GM19035 (cell line): Measurements from ENCODE around the gene PFDN2.

Experiments used
- ATAC-seq: cut with Tn5 transposase; IDR thresholded peaks from one replicate; pipeline ENCODE4 v1.9.1; 2021; ENCODE audit not compliant: unreplicated experiment

The PFDN2 gene

GRCh38 chr1:161106431-161106830, 11.4 kb downstream of the PFDN2 start:
- ATAC-seq: no peak

GRCh38 chr1:161100556-161100955, 17.3 kb downstream of the PFDN2 start:
- ATAC-seq: no peak

DNA sequence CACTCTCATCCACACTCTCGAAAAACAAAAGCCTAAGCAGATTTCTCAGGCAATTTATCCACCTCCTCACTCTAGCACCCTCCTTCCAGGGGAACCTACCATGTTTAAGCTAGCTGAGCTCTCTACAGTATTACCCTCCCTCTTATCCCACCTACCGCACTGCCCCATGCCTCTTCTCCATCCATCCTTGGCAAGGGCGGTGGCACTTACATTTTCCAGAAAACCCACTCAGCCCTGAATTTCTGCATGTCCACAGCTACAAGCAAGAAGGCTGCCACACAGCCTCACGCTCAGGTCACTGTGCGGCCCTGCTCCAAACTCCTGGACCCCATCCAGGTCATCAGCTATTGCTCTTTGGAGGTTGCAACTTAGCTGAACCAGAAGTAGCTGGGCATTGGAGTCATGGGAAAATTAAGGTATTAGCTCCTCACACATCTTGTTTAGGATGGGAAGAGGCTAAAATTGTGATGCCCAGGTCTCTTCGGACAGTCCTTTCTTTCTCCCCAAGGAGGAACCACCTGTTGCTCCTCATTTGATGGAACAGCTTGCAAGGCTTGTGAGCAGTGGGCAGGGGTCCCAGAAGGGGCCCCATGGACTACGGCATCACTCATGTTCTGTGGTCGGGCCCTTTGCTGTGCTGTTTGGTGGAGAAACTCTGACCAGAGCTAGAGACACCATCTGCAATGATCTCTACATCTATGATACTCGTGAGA, 18.6 kb downstream of the PFDN2 start:
- no peak for ATAC-seq

DNA sequence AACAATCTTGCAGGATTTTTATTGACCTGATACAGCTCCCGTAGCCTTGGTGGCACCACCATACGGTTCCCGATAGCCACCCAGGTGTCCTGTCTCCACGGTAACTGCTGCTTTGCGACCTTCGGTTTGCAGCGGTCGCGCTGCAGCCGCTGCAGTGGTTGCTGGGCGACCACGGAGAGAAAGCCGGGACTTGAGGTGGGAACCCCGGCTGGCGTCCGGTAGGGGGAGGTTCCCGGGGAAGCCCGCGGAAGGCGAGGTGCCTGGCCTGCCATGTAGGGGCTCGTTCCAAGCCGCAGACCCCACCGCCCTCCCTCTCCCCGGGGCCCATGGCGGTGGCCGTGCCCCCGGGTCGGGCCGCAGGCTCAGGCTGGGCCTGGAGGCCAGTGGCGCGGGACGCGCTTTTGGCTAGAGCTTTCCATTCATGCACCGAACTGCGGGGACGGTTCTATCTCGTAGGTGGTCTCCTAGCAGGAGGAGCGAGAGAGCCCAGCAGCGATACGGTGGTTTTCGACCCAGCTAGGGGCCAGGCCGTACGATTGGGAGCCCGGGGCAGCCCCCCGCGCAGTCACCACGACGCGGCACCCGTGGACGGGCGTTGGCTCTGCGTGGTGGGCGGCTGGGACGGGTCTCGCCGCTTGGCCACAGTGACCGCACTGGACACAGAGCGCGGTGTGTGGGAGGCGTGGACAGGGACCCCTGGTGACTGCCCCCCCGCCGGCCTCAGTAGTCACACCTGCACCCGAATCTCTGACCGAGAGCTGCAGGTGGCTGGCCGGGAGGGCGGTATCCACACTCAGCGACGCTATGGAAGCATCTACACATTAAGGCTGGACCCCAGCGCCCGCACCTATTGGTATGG, 19.4 kb downstream of the PFDN2 start, which contains the start of gene KLHDC9:
Gene KLHDC9, plus strand, starts transcription at position 152 of the 859 bp plus-strand sequence. Its CDS starts 175 bp downstream, at position 327.
- ATAC-seq: peak; percentile 78

DNA sequence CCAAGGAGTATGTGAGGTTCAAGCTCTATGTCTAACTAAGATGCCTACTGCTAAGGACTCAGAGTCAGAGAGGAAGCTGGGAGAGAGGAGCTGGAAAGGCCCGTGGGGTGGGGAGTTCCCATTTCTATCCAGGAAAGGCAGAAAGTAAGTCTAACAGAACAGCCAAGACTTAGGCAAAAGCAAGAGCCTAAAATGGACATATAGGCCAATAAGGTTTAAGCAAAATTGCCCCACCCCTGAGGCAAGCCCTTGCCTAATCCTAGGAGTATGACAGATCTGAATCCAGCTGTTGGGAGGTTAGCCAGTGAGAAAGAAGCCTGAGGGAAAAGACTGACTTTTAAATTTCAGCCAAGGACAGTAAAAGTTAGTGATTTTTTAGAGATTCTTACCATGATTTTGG, 21.3 kb downstream of the PFDN2 start:
- no peak for ATAC-seq

GRCh38 chr1:161096015-161096414, 21.8 kb downstream of the PFDN2 start:
- no peak for ATAC-seq

DNA sequence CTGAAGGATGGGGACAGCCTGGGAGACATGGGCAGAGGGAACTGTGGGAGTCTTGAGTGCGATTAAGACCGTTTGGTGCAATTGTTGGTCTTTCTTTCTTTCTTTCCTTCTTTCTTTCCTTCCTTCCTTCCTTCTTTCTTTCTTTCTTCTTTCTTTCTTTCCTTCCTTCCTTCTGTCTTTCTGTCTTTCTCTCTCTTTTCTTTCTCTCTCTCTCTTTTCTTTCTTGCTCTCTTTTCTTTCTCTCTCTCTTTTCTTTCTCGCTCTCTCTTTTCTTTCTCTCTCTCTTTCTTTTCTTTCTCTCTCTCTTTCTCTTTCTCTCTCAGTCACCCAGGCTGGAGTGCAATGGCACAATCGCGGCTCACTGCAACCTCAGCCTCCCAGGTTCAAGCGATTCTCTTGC, 22.6 kb downstream of the PFDN2 start:
- ATAC-seq: no peak

DNA sequence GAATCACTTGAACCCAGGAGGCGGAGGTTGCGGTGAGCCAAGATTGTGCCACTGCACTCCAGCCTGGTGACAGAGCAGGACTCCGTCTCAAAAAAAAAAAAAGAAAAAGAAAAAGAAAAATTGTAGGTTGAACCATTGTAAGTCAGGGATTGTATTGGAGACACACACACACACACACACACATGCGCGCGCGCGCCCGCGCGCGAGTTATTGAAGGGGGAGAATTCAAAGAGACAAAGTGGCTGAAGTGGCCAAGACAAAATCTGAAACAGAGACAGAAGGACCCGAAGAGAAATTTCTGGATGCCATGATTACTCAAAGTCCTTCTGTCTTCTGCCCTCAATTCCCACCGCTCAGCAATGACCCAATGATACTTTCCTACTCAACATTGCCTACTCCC, 23.4 kb downstream of the PFDN2 start:
- no peak for ATAC-seq

- no peak for ATAC-seq
These were observed 25.2 kb downstream of the PFDN2 start for GRCh38 chr1:161092621-161093028.

- ATAC-seq: no peak
These were observed 25.9 kb downstream of the PFDN2 start for GRCh38 chr1:161091796-161092507.

DNA sequence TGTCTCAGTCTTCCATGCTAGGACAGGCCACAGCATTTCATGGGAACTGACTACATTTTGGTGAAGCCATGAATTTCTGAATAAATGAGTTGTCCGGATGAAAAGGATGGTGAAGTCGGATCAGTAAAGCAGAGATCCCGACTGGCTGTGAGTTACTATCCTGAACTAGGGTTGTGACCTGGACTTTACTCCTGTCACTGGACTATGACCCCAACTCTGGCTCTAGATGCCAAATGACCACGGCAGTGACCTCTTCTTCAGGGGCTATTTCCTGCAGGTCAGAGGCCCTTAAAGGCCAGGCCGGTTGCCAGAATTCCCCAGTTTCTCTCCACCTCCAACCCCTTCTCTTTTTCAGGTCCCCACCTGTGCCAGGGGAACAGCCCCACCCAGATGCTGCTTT, 26.7 kb downstream of the PFDN2 start:
- ATAC-seq: no peak

DNA sequence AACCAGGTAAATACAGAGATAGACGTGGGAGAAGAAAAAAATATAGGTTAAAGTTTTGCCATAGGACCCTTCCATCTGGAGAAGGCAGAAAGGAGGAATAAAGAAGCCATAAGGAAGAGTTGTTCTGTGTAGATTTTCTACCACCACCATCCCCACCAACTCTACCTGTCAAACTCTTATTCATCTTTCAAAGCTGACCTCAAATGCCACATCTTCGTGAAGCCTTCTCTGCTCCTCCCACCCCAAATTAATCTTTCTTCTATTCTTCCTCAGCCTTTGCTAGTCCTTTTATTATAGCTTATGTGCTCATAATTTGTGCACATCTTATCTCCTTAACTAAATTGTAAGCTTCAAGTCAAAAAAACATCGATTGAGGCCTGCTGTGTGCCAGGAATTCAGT, 27.2 kb downstream of the PFDN2 start:
- ATAC-seq: no peak

- no peak for ATAC-seq
These were observed 27.9 kb downstream of the PFDN2 start for GRCh38 chr1:161089938-161090337.

GRCh38 chr1:161089251-161089924, 28.4 kb downstream of the PFDN2 start, which contains the start of gene NECTIN4:
Gene NECTIN4 (minus strand): TSS chr1:161089558. CDS start chr1:161089296, 262 bp downstream.
- no peak for ATAC-seq

GRCh38 chr1:161088587-161089110, 29.2 kb downstream of the PFDN2 start:
- no peak for ATAC-seq

- no peak for ATAC-seq
These were observed 31.4 kb downstream of the PFDN2 start for GRCh38 chr1:161086457-161086856.

DNA sequence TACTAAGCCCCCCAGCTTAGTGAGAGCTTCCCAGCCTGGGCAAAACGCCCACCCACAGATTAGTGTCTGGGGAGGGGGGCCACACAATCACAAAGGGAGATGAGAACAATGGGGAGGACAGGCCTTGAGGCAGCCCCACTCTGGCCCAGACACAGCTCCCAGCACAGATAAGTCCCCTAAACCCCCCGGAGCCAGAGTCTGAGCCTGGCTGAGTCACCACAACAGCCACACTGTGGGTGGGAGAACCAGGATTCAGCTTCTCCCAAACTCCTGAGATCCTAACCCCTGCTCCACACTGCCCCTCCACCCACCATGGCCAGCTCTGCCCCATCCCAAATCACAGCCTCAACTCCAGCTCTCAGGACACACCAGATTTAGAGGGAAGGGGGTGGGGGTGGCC, 32.7 kb downstream of the PFDN2 start:
- no peak for ATAC-seq

DNA sequence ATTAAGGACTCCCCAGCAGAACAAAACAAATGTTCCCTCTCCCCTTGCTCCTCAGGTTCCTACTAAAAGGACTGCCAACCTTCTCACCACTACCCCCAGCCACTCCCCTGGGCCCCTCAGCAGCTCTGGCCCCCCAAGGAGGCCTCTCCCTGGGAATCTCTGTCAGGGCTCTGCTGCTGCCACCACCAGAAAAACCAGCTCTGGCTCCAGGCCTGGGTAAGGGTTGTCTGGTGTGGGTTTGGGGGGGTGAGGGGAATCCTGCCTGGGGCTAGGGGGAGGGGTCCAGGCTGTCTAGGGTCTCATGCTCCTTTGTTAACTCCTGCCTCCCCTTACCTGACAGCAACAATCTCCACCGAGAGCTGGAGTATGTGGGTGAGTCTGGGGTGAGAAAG, 33.2 kb downstream of the PFDN2 start:
- no peak for ATAC-seq

- no peak for ATAC-seq
These were observed 33.9 kb downstream of the PFDN2 start for GRCh38 chr1:161083748-161084596.
